SK-N-MC (cell line): ENCODE results near the gene CDHR5.

Experiments used
- FOXP2 ChIP-seq: optimal IDR thresholded peaks from 2 replicates; pipeline ENCODE3; 2011; ENCODE audit warnings: mild to moderate bottlenecking, moderate library complexity; ENCODE audit not compliant: insufficient read depth; ENCODE audit errors: extremely low read length, control extremely low read depth
- POLR2AphosphoS5 ChIP-seq: IDR thresholded peaks from 2 replicates; pipeline ENCODE4 v1.6.1; 2012; ENCODE audit warnings: mild to moderate bottlenecking, low read depth, low read length, borderline replicate concordance

GRCh38 chr11:612201-612960 lies 12.4 kb downstream of the CDHR5 start:
- TF ChIP-seq POLR2AphosphoS5 (no peak), FOXP2 (no peak)
